GM21528 (cell line): ENCODE data around the gene HCRTR1.

Experiments used
- ATAC-seq: cut with Tn5 transposase; IDR thresholded peaks from one replicate; pipeline ENCODE4 v1.9.1; 2021; ENCODE audit warnings: mild to moderate bottlenecking, moderate library complexity; ENCODE audit not compliant: unreplicated experiment, low FRiP score

The HCRTR1 gene

GRCh38 chr1:31595836-31596736, 21.4 kb upstream of the HCRTR1 start:
- ATAC-seq, result no peak

- ATAC-seq, result no peak
These were observed 20.8 kb upstream of the HCRTR1 start for GRCh38 chr1:31596737-31597097.

- ATAC-seq, result no peak
These were observed 18.5 kb upstream of the HCRTR1 start for GRCh38 chr1:31598980-31599379.

GRCh38 chr1:31600641-31601040, 16.8 kb upstream of the HCRTR1 start:
- no peak for ATAC-seq

GRCh38 chr1:31602081-31602480, 15.4 kb upstream of the HCRTR1 start:
- no peak for ATAC-seq

GRCh38 chr1:31605908-31606427, 11.5 kb upstream of the HCRTR1 start:
- ATAC-seq, result peak; percentile 91

GRCh38 chr1:31607360-31607759, 10.1 kb upstream of the HCRTR1 start:
- ATAC-seq, result no peak

- no peak for ATAC-seq
These were observed 7.9 kb upstream of the HCRTR1 start for GRCh38 chr1:31609514-31610118.

- no peak for ATAC-seq
These were observed 3.0 kb upstream of the HCRTR1 start for GRCh38 chr1:31614414-31615005.

GRCh38 chr1:31615414-31615813, 2.1 kb upstream of the HCRTR1 start:
- ATAC-seq, result no peak

GRCh38 chr1:31615939-31616338, 1.6 kb upstream of the HCRTR1 start:
- ATAC-seq, result no peak

GRCh38 chr1:31617916-31618746, 642 bp downstream of the HCRTR1 start:
- no peak for ATAC-seq

GRCh38 chr1:31618916-31619846, 1.7 kb downstream of the HCRTR1 start:
- no peak for ATAC-seq

GRCh38 chr1:31620631-31621497, 3.4 kb downstream of the HCRTR1 start:
- ATAC-seq, result no peak

- no peak for ATAC-seq
These were observed 4.0 kb downstream of the HCRTR1 start for GRCh38 chr1:31621498-31621820.

GRCh38 chr1:31621847-31622730, 4.6 kb downstream of the HCRTR1 start:
- ATAC-seq, result no peak

GRCh38 chr1:31623365-31623764, 5.9 kb downstream of the HCRTR1 start:
- ATAC-seq, result no peak

- no peak for ATAC-seq
These were observed 6.8 kb downstream of the HCRTR1 start for GRCh38 chr1:31624309-31624708.
